HUES48 (cell line): ENCODE data around the gene NUTF2.

Experiments used
- H3K27ac ChIP-seq: one replicate; pipeline ENCODE4 v1.7.0; 2013; ENCODE audit warnings: low read depth, low read length, inconsistent platforms
- H3K27me3 ChIP-seq: 2 replicates; pipeline ENCODE4 v1.6.1; 2013; ENCODE audit warnings: mild to moderate bottlenecking, low read length; ENCODE audit not compliant: control insufficient read depth, insufficient read depth
- H3K36me3 ChIP-seq: 2 replicates; pipeline ENCODE4 v1.6.1; 2013; ENCODE audit warnings: low read length; ENCODE audit not compliant: control insufficient read depth, insufficient read depth
- H3K4me1 ChIP-seq: 2 replicates; pipeline ENCODE4 v1.6.1; 2013; ENCODE audit warnings: mild to moderate bottlenecking, low read length; ENCODE audit not compliant: control insufficient read depth, insufficient read depth
- H3K4me3 ChIP-seq: 2 replicates; pipeline ENCODE4 v1.5.1; 2013; ENCODE audit warnings: mild to moderate bottlenecking, low read depth, low read length
- H3K9ac ChIP-seq: 2 replicates; pipeline ENCODE4 v1.6.1; 2013; ENCODE audit warnings: mild to moderate bottlenecking, low read depth, low read length, moderate library complexity
- H3K9me3 ChIP-seq: 2 replicates; pipeline ENCODE4 v1.6.1; 2013; ENCODE audit warnings: low read length; ENCODE audit not compliant: control insufficient read depth, insufficient read depth

The NUTF2 gene

DNA sequence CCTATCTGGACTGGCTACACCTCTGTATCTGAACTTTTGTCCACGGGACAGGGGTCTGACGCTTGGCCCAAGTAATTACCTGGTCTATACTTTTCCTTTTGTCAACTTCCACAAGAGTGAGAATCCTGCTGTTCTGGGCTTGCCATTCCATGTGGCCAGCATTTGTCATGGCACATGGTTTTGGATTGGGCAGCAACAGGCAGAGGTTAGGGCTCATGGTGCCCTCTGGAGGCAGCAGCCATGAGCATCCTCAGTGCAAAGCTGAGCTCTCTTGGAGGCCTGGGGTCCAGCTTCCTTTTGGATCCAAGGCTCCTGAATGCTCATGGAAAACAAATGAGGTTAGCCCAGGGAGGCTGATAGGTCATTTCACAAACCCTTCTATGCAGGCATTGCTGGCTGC lies 18.6 kb downstream of the NUTF2 start:
- Histone ChIP-seq H3K27me3 (no peaks in the 10 kb centered on the region), H3K4me3 (no peak overlapping the region), H3K9me3 (no peaks in the 10 kb centered on the region), H3K27ac (no peak overlapping the region), H3K9ac (no peak overlapping the region), H3K4me1 (no peaks in the 10 kb centered on the region), H3K36me3 (peaks cover 72% of the 10 kb centered on the region)

DNA sequence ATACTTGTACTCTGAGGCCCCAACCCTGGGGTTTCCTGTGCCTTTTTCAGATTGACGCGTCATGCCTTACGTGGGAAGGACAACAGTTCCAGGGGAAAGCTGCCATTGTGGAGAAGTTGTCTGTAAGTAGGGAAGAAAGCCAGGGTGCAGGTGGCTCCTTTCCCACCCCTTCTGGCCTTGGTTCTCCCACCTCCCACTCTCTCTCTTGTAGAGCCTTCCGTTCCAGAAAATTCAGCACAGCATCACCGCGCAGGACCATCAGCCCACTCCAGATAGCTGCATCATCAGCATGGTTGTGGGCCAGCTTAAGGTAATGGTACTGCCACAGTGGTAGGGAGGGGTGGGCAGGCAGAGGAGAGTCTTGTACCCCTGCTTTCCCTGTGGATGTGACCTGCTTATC lies 21.6 kb downstream of the NUTF2 start:
- Histone ChIP-seq H3K27ac (no peak overlapping the region), H3K4me1 (no peaks in the 10 kb centered on the region; the same call in 1 of the 2 replicates), H3K4me3 (no peak overlapping the region), H3K36me3 (peaks cover 68% of the 10 kb centered on the region), H3K9me3 (no peaks in the 10 kb centered on the region), H3K9ac (no peak overlapping the region), H3K27me3 (no peaks in the 10 kb centered on the region)

DNA sequence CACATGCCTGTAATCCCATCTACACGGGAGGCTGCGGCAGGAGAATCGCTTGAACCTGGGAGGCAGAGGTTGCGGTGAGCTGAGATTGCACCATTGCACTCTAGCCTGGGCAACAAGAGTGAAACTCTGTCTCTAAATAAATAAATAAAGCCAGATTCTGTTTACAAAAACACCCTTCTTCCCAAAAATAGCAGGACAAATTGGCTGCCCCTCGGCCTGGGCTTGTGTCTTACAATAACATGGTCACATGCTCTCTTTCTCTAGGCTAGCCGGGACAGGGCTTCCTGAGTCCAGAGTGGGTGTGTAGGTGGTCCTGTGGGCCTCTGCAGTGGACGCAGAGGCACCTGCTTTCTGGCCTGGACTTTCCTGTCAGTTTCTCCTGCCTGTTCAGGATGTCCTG lies 22.9 kb downstream of the NUTF2 start:
- Histone ChIP-seq H3K9me3 (no peaks in the 10 kb centered on the region), H3K4me1 (peaks cover 2% of the 10 kb centered on the region; the same call in 1 of the 2 replicates), H3K4me3 (no peak overlapping the region), H3K9ac (no peak overlapping the region), H3K27me3 (no peaks in the 10 kb centered on the region), H3K36me3 (peaks cover 68% of the 10 kb centered on the region), H3K27ac (no peak overlapping the region)

GRCh38 chr16:67871256-67871655 lies 24.5 kb downstream of the NUTF2 start:
- peaks cover 63% of the 10 kb centered on the region for H3K36me3 ChIP-seq
- H3K27me3 ChIP-seq: no peaks in the 10 kb centered on the region
- no peak overlapping the region for H3K4me3 ChIP-seq
- H3K27ac ChIP-seq: no peak overlapping the region
- no peak overlapping the region for H3K9ac ChIP-seq
- H3K4me1 ChIP-seq: peaks cover 2% of the 10 kb centered on the region; the same call in 1 of the 2 replicates
- H3K9me3 ChIP-seq: no peaks in the 10 kb centered on the region

DNA sequence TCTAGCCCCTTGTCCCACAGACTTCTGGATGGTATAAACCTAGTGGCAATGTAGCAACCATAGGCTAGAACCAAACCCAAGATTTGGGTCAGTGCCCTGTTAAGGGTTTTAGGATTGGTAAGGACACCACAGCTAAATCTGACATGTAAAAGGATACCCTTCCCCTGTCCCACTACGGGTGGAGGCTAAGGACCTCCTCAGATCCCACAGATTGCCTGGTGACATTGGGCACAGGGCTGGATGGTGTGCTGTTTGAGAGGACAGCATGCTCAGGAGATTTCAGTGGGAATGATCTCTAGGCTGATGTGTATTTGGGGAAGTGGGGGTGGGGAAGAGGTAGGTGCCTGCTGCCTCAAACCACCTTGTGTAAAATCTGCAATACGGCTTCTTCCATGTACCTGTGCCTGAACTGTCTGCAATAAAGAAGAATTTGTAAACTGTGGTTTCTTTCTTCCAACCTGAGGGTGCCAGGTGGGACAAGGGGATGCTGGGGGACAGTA lies 25.4 kb downstream of the NUTF2 start:
- Histone ChIP-seq H3K9ac (peak overlapping the region; percentile 45; the same call in 1 of the 2 replicates), H3K27me3 (no peaks in the 10 kb centered on the region), H3K4me1 (peaks cover 2% of the 10 kb centered on the region; the same call in 1 of the 2 replicates), H3K9me3 (no peaks in the 10 kb centered on the region), H3K27ac (peak overlapping the region; percentile 32), H3K4me3 (peak overlapping the region; percentile 95), H3K36me3 (peaks cover 64% of the 10 kb centered on the region)

DNA sequence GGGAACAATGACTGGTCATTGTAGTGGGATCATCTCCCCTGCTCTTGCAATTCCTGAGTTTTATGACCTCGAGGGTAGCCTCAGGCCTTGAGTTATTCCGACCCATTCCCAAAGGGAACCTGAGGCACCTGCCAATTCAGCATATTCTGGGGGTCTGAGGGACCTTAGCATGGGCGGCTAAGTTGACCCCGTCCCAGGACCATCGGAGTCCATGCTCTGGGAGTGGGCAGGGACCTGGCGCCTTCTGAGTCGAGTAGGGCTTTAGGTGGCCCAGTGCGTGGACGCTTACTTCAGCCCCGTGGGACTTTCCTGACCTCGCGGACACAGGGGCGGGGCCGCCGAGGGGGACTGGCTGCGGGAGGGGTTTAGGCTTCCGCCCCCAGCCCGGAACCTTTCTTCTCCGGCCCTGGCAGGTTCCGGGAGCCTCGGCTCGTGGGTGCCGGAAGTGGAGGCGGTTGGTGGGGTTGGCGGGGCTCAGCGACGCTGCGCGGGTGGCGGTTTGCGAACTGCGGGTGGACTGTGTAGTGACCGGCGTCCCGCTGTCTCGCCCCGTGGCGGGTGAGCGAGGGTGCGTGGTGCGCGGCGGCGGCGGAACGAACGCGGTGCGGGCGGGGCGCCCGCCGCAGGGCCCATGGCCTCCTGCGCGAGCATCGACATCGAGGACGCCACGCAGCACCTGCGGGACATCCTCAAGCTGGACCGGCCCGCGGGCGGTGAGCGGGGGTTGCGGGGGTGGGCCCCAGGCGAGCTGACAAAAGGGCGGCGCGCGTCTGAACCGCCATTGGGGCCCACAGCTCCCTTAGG lies 26.1 kb downstream of the NUTF2 start, which contains the start of gene EDC4:
Gene EDC4 (plus strand): TSS at position 422 of the 804 bp plus-strand sequence. CDS start 210 bp downstream, at position 632.
- H3K9ac ChIP-seq: peak within 1 kb of the TSS; percentile 84
- H3K4me1 ChIP-seq: peaks cover 2% of the 10 kb centered on the region; the same call in 1 of the 2 replicates
- H3K27ac ChIP-seq: peak within 1 kb of the TSS; percentile 64
- H3K36me3 ChIP-seq: peaks cover 64% of the 10 kb centered on the region
- no peaks in the 10 kb centered on the region for H3K9me3 ChIP-seq
- no peaks in the 10 kb centered on the region for H3K27me3 ChIP-seq
- peak within 1 kb of the TSS; percentile 95 for H3K4me3 ChIP-seq

- peaks cover 64% of the 10 kb centered on the region for H3K36me3 ChIP-seq
- peak overlapping the region; percentile 84 for H3K9ac ChIP-seq
- peak overlapping the region; percentile 95 for H3K4me3 ChIP-seq
These were observed 27.0 kb downstream of the NUTF2 start for GRCh38 chr16:67873435-67874370.

GRCh38 chr16:67874372-67874771 lies 27.6 kb downstream of the NUTF2 start:
- no peak overlapping the region for H3K9ac ChIP-seq
- H3K9me3 ChIP-seq: no peaks in the 10 kb centered on the region
- H3K4me1 ChIP-seq: peaks cover 2% of the 10 kb centered on the region; the same call in 1 of the 2 replicates
- H3K4me3 ChIP-seq: peak overlapping the region; percentile 95
- no peaks in the 10 kb centered on the region for H3K27me3 ChIP-seq
- H3K36me3 ChIP-seq: peaks cover 64% of the 10 kb centered on the region
- no peak overlapping the region for H3K27ac ChIP-seq

More at GRCh38 chr16:67873435-67874370, 27.0 kb downstream of the NUTF2 start:
- peaks cover 2% of the 10 kb centered on the region; the same call in 1 of the 2 replicates for H3K4me1 ChIP-seq
- H3K27me3 ChIP-seq: no peaks in the 10 kb centered on the region
- peak overlapping the region; percentile 64 for H3K27ac ChIP-seq
- no peaks in the 10 kb centered on the region for H3K9me3 ChIP-seq

GRCh38 chr16:67877064-67877463 lies 30.3 kb downstream of the NUTF2 start:
- H3K27ac ChIP-seq: no peak overlapping the region
- no peak overlapping the region for H3K9ac ChIP-seq
- no peaks in the 10 kb centered on the region for H3K27me3 ChIP-seq
- no peaks in the 10 kb centered on the region for H3K9me3 ChIP-seq
- H3K36me3 ChIP-seq: peaks cover 65% of the 10 kb centered on the region
- peaks cover 2% of the 10 kb centered on the region; the same call in 1 of the 2 replicates for H3K4me1 ChIP-seq
- H3K4me3 ChIP-seq: no peak overlapping the region

- peaks cover 75% of the 10 kb centered on the region for H3K36me3 ChIP-seq
- no peaks in the 10 kb centered on the region for H3K9me3 ChIP-seq
- H3K9ac ChIP-seq: no peak overlapping the region
- no peaks in the 10 kb centered on the region for H3K27me3 ChIP-seq
- no peak overlapping the region for H3K4me3 ChIP-seq
- 0 out of 2 replicates have a peak, but pooled peaks cover 2% of the 10 kb centered on the region for H3K4me1 ChIP-seq
- H3K27ac ChIP-seq: no peak overlapping the region
These were observed 31.5 kb downstream of the NUTF2 start for GRCh38 chr16:67878232-67878631.
